ENCODE measurements around the gene GLYATL3.
A peak's percentile ranks its signal among the peaks of the same experiment; 100 is the strongest.

The GLYATL3 gene

DNA sequence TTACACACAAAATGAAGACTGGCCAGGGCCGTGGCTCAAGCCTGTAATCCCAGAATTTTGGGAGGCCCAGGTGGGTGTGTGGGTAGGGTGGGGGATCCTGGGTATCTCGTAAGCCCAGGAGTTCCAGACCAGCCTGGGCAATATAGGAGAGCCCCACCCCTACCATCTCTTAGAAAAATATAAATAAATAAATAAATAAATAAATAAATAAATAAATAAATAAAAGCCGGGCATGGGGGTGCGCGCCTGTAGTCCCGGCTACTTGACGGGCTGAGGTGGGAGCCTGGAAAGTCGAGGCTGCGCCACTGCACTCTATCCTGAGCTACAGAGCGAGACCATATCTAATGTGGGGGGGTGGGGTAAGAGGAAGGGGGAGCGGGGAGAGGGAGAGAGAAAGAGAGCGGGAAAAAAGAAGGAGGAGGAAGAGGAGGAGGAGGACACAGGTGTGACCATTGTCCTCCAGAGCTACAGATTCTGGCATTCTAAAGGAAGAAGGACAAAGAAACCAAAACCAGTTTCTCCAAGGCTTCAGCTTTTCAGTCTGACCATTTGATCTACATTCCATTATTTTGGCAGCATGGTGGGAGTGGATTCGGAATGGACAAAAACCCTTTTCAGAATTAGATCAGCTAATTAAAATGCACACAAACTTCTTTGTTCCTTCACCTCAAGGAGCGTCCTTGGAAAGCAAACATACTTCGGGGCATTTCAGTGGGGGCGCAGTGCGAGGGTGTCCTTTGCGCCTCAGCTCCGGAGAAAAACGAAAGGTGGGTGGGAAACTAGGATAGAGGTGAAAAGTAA lies 50.2 kb downstream of the GLYATL3 start:
- DNase-seq, result no peak

DNA sequence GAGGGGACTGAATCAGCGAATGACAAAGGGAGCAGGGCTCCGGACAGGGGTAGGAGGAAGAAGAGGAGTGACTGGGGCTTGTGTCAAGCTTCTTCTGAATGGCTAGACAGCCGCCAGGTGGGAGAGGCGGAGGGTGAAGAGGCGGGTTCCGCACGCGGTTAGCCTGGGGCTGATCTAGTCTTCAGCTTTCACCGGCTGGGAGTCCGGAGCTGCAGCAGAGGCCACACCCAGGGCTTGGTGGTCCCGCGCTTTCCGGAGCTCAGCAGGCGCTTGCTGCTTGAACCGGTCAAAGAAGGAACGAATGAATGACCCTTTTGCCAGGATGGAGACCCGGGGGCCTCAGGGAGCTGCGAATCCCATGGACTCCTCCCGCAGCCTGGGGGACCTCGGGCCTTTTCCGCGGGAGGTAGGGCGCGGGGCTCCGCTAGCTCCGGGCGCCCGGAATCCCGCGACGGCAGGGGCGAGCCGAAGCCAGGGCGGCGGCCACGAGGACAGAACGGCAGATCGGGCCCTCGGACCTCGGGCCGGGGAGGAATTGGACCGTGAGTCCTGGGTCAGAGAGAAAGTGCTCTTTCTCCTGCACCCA lies 50.9 kb downstream of the GLYATL3 start, which contains the start of gene C6orf141:
Gene C6orf141, plus strand, starts transcription at position 177 of the 586 bp plus-strand sequence. Its CDS starts 125 bp downstream, at position 302.
- DNase-seq, result peak; percentile 92

DNA sequence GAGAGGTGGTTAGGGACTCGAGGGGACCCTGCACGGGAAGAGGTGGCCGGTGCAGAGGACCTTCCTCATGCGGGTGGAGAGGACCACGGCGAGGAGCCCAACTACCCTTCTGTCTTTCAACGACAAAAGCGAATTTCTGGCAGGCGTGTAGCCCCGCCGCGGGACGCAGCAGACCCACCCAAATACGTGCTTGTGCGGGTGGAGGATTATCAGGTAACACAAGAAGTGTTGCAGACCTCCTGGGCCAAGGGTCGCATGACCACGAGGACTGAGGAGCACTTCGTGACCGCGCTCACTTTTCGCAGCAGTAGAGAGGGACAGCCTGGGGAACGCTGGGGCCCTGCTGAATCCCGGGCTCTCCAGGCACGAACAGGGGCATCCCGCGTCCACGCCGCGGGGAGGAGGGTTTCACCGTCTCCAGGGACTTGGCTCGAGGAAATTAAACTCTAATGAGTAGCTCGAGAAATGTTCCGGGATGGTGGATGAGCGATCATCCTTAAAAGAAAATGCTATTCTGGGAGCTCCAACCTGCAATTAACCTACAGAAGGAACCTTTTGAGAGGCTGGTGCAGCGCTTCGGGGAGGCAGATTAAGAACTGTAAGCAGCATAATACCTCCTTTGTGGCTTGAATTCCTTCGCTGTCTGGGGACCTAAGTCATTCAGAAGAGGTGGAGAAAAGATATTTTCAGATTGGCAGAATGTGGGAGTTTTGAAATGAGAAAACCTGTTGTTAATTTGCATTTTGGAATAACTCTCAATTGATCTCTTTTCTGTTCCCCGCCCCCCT lies 51.5 kb downstream of the GLYATL3 start:
- peak; percentile 12 for DNase-seq

DNA sequence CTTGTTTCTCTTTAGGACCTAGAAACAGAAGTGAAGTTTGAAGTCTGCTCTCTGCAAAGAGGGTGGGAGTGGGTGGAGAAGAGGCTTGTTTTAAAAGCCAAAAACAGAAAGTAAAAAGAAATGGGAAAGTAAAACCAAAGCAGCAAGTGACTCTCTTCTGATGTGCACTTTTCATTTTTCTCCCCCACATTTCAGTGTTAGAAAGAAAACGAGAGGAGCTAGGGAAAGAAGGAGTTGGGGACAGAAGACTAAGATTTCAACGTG lies 52.1 kb downstream of the GLYATL3 start:
- no peak for DNase-seq

DNA sequence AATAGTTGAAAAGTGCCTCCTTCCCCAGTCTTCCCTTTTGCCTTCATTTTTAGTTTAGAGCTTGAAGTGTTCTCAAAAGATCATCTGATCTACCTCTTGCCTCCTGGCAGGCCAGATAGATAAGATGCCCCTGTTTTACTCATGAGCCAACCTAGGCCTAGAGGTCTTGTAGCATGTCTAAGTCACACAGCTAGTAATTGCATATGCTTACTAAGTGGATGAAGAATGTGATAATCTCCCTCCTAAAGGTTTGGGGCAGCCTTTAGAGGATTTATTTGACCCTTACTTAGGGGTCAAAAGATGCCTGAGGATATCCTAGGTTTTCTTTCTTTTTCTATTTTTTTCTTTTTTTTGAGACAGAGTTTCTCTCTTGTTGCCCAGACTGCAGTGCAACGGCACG lies 52.9 kb downstream of the GLYATL3 start:
- no peak for DNase-seq

DNA sequence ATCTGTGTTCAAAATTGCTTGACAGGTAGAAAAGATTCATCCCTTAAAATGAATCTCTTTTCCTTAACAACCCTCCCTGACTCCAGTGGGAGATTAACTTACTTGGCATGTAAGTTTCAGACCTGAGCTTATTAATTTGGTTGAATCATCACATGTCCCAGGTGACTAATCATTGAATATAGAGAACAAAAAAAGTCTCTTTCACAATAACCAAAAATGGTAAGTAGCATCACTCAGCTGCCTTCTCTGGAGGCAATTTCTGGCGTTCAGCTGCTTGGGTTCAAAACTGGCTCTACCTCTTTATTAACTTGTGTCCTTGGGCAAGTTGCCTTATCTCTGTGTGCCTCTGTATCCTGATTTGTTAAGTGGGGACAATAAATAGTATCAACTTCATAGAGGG lies 53.7 kb downstream of the GLYATL3 start:
- DNase-seq, result no peak

DNA sequence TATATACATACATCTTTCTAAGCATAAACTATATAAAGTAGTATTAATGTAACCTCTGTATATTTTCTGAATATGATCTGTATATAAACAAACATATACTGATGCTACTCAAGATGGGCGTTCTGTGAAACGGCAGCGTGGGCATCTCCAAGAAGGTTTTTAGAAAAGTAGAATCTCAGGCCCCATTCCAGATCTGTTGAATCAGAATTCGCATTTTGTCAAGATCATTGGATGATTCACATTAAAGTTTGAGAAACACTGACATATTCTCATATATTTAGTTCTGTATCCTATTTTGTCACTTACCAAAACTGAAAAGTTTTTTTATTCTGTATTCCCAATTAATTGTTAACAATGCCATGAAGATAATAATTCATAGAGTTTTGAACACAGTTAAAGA lies 56.2 kb downstream of the GLYATL3 start:
- no peak for DNase-seq

DNA sequence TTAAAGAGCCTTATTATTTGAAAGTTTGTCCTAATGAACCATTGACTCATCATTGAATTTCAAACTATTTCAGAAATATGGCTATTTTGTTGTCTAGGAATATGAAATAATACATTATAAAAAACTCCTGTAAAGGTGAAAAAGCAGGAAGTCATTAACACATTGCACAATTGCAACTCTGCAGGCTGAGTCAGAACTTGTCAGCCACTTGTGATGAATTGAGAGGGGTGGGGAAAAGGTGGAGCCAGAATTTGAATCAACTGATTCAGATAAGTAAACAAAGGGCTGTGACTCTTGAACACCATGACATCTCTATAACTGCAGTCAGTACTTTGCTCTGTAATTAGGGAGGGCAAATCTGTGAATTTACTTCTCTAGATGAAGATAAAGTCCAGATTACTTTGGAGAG lies 56.7 kb downstream of the GLYATL3 start:
- peak; percentile 77 for DNase-seq

DNA sequence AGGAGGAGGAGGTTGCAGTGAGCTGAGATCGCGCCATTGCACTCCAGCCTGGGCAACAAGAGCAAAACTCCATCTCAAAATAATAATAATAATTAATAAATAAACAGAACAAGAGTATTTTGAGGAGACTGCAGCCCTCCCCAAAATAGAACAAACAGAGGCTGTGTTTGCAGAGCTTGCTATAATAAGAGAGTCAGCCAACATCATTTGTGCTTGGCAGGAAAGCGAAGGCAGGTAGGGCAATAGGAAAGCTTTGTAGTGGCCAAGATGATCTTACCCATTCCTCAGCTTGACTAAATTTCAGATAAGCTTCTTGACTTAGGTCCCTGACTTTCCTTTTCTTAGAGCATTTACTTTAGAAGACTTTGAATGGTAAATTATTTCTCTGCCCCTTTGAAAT lies 57.5 kb downstream of the GLYATL3 start:
- no peak for DNase-seq

DNA sequence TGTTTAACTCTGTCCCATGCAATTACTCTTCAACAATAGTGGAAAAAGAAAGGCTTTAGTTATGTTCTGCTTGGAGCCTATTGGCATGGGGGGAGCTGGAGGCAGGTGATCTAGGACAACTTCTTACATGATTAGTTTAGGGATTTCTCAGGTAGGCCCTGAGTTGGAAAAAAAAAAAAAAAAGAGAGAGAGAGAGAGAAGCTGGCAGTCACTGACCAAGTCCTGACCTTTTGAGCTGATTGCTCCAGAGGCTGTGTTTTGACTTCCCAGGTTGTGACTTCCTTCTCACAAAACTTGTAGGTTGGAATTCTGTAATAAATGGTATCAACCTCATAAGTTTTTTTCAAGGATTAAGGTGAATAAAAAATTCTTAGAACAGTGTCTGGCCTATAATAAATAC lies 58.5 kb downstream of the GLYATL3 start:
- DNase-seq, result no peak

DNA sequence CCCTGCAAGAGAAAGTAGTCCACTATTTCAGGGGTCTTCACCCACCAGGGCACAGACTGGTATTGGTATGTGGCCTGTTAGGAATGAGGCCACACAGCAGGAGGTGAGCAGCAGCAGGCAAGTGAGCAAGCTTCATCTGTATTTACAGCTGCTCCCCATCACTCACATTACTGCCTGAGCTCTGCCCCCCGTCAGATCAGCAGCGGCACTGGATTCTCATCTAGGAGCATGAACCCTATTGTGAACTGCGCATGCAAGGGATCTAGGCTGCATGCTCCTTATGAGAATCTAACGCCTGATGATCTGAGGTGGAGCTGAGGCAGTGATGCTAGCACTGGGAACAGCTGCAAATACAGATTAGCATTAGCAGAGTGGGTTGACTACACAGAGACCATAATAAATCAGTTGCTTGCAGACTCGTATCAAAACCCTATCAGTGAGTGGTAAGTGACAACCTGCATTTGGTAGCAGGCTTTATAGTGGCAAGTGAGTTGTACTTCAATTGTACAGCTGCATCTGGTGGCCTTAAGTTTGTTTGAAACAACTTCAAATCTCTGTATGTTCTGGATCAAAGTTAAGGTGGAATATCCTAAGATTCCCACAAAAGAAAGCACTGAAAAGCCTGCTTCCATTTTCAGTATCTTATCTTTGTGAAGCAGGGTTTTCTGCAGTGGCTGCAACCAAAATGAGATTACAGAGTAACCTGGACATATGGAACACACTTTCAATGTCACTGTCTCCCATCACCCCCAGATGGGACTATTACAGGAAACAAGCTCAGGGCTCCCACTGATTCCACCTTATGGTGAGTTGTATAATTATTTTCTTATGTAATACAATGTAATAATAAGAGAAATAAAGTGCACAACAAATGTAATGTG lies 63.5 kb downstream of the GLYATL3 start:
- DNase-seq, result no peak

DNA sequence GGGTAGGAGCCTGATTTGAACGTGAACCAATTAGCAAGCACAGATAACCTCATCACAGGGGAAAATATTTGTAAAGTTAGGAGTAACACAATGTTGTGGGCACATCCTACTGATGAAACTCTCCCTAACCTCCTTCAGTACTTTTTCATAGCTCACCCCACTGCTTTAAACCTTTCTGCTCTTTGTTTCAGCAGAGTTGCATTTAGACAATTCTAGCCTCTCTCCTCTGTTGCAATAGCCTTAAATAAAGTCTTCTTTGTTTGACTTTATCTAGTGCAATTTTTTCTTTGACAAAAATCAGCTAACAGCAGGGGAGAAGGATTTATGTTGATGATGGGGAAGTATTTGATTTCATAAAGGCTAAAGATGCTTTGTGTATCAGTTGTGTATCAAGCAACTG lies 64.8 kb downstream of the GLYATL3 start:
- no peak for DNase-seq

DNA sequence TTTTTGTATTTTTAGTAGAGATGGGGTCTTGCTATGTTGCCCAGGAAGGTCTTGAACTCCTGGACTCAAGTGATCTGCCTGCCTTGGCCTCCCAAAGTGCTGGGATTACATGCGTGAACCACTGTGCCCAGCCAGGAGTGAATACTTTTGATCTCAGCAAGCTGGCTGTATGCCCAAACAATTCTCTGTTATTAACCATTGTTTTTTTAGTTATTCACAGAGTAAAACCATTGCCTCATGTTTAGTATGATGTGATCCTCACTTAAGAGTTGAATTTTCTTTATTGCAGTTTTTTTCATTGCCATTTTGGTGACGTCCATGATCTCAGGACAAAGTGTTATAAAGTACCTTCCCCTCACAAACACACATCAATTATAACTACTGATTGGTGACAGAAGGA lies 65.5 kb downstream of the GLYATL3 start:
- DNase-seq, result no peak

DNA sequence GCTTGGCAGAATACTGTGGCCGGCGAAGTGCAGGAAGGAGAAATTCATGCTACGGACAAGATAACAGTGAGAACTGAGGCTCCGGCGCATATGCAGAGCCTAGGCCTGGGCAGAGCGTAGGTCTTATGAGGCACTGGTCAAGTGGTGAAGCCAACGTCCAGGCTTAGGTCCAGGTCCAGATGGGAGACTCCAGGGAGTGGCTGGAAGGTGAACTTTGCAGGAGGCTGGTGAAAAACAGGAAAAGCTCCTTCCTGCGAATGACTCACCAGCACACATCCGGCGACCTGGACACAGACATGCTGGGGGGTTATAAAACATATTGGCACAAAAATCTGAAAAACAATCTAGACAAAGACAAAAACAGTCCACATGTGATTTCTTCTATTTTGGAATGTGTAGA lies 66.1 kb downstream of the GLYATL3 start:
- no peak for DNase-seq

DNA sequence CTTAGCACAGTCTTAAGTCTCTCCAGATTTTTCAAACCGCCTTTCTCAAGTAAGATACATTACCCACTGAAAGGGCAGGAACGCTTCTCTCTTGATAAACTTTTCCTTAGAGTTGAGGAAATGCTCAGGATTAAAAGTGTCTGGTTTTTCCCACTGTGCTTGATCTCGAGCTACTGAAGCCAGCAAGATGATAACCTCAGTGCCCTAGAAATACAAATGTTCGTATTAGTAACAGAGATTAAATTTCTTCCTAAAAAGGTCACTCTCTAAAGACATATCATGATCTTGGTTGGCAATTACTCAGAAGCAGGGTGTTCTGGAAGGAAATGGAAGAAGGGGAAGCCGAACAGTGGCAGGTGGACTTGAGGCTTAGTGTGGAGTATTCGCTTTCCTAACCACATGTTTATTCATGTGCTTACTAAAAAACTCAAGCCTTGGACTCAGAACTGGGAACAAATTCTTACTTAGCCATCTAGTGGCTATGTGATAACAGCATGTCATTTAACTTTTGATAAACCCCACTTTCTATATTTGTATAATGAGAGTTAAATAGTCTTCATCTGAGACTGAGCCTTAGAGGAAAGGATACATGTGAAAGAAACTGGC lies 70.9 kb downstream of the GLYATL3 start:
- no peak for DNase-seq

DNA sequence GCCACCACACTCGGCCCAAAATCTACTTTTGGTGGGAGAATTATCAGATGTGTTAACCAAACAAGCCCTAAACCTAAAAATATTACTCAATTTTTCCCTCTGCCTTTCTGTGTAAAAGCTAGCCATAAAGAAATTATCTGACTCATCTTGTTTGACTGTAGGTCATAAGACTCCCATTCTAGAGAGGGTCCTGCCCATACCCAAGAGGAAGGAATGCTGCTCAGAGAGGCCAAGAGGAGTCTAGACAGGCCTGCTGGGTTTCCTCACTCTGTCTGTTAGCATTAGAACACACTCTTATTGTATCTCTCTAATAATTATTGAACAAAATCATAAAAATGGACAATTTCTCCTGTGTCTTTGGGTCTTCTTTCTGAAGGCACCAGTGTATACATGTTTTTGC lies 76.9 kb downstream of the GLYATL3 start:
- no peak for DNase-seq

Data from NCI-H2029 (cell line).